ENCODE results near the gene SMC3.

SMC3 gene

DNA sequence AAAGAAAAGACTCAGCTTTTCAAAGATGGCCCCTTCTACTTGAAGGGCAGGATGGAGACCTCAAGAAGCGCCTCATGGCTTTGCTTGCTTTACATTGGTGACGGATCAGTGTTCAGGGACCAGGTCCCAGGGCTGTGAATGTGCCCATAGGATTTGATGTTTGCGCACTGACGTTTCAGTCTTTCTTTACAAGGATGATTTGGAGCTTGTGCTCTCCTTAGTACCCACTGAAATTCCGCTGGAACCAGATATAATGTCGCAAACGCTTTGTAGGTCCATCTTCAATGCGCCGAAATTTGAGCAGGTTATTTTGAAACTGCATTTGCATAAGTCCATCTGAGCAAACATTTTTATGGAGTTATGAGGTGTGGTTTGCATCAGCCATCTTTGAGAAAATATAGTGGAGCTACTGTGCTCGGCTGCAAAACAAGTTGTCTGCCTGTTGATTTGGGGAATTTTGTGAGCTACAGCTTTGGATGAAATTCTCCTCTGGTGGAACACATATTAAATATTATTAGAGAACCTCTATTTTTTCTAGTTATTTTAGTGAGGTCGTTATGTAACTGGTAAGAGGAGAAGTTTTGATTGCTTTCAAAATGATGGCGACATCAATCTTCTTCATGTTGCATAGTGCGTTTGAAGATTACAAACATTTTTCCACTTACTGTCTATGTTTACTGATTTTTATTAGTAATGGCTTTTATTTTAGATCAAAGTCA is 79.1 kb downstream of the SMC3 start:
- no peak for DNase-seq (ENCODE audit: low spot score)

DNA sequence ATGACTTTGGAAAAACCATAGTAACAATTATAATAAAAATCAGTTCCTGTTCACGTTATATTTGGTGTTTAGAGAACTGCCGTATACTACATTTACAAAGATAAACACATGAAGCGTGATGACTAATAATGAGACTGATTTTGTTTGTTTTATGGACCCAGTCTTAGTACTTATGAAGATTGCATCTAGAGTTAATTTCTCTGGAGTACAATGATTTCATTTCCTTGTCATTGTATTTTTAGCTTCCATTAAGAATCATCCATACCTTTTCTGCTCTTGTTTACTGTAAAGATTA is 79.6 kb downstream of the SMC3 start:
- DNase-seq (ENCODE audit: low spot score): no peak

DNA sequence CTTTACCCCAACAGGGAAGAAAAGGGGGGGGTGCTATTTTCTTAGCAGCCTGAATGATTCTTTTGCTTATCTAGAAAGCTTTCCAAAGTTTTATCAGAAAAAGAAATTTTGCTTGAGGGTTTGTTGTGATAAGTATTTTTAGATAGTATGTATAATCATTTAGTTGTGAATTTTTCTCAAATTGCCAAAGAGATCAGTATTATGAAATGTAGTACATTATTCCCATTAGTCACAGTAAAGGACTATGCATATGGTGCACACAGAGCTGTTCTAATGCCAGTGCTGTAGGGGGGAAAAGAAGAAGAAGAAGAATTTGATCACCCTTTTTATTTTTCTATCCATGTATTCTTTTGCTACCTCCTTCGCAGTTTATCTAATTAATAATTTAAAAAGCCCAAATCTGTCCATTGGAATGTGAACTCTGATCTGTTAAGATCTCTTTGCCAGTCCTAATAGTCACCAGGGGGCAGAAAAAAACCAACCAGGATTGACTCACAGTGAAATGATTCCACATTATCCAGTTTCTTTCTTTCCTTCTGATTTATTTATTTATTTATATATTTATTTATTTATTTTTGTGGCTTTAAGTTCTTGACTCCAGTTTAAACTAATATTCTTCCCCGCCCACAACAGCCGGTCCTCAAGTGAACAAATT is 81.3 kb downstream of the SMC3 start:
- DNase-seq (ENCODE audit: low spot score): no peak

DNA sequence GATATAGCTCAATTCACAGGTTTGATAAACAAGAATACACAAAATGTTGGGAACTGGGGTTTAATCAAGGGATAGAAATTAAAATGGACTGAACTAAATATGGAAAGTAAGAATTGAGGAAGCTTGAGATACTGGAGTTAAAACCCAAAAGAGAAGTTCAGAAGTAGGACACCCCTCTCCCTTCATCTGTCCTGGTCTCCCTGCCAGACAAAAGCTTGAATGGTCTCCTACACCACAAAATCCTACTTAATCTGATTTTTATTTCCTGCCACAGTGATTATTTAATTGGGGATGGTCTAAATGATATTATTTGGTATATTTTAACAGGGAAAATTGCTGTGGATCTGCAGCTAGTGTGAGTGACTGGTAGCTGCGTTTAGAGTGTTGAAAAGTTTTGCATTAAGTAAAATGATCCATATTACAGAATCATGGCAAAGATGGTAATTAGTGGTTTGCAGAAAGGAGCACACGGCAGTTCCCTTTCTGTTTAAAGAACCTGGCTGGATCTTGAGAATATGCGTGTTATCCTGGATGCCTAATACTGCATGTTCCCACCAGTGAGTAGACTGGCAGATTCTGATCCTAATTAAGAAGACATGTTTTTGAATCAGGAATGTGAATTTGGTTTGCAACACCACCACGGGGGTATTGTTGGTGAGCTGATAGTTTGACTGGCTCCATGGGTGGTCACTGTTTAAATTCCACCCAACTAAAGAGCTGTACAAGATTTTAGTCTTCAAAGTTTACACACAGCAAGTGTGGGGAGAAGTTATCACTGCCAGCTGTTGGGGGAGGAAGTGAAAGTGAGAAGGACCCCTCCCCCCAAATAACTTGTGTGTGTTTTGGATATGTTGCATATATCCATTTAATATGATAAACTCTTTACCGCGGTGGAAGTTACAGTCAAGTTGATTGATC is 82.1 kb downstream of the SMC3 start:
- no peak for DNase-seq (ENCODE audit: low spot score)

DNA sequence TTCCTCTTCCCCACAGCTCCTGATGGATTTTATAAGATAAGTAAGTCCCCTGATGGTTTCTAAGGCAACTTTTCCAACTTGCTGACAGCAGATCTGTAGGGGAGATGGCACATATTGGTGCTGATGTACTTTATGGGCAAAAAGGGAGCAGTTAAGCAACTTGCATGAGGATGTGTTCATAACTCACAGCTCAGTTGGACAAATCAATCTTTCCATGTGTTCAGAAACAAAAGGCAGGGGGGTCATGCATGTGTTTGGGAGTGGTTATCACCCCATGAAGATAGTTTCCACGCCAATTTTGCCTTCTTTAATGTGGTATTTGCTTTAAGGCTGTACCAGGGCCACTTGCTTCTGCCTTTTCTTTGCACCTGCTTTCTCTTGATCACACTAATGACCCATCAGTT is 82.8 kb downstream of the SMC3 start:
- no peak for DNase-seq (ENCODE audit: low spot score)

DNA sequence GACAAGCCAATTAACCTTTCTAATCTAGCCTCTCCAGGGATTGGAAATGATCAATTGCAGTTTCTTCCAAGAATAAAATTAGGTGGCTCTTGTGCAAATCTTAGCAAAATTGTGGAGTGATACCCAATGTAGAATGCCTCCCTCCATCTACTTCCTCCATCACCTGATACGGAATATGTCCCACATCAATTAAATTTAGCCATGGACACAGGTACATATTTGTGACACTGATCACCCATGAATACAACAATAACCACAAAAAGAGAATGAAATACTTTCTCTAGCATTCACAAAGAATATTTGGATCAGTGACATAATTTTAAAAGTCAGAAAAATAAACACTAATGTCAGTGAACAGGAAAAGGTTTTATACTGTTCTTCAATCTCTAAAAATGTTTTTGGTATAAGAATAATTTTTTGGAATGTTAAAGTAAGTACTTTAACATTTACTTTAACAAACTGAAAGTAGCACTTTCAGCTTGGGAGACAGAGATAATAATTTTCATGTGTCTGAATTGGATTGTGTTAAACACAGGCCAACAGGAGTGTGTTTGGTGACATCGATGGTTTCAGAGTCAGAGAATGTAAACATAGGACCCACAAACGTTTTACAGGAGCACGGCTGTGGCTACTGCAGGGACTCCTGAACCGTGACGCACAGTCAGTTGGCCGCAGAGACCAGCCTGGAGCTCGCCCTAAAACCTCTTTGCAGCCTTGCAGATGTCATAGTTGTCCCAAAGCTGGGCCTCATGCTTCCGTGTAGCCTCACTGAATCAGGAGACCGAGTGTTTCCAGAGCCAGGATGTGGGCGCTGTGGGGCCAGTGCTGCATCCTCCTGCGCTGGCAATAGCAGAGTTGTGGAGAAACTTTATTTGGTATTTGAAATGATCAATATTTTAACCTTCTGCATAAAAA is 83.8 kb downstream of the SMC3 start:
- DNase-seq (ENCODE audit: low spot score): peak; percentile 16

DNA sequence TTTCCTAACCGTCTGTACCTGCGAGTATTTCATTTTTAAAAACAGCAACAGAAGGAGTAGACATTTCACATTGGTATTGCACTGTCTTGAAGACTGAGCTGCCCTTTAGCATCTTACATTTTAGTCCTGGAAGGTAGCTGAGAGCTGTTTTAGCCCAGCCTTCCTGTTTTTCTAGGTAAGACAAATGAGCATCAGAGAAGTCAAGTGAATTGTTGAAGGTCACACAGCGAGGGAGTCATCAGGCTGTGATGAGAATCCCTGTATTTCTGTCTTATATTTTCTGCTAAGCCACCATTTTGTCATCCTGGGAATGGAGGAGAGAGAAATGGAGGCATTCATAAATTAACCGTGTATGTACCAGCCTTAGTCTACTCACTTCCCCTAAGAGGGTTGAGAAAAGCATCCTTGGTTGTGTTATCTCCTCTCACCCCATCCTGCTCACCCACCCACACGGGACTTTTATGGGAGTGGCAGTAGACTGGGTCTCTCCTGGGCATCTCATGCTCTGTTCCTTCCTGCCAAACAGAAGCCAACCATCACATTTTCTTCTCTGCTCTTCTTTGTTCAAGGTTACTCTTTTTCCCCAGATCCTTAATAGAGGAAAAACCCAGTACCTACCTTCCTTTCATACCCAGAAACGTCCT is 85.1 kb downstream of the SMC3 start:
- DNase-seq (ENCODE audit: low spot score): no peak
